ENCODE measurements around the gene GPATCH2. TPM values are rescaled to one million over a fixed set of nuclear protein-coding genes. Genes with fewer than 3 reads are reported as not detected.
"Not testable (repeated sequence)": the region's sequence is repeated elsewhere in the genome, so short reads cannot be mapped to it uniquely, and the experiment has no call there.

The GPATCH2 gene
- total RNA-seq, 1 donor from 2014 or later, result 39.3 TPM

GRCh38 chr1:217586586-217586985, 44.3 kb downstream of the GPATCH2 start:
- DNase-seq (ENCODE audit: low spot score), result no peak
- H3K9me3 Mint-ChIP-seq, result no peaks in the 10 kb centered on the region
- H4K20me1 ChIP-seq (ENCODE audit: low read depth), result no peaks in the 10 kb centered on the region
- no peak overlapping the region for H3K4me3 Mint-ChIP-seq
- H3F3A ChIP-seq (ENCODE audit: low read depth), result no peaks in the 10 kb centered on the region
- no peak overlapping the region for H3K27ac ChIP-seq
- H3K79me2 ChIP-seq (ENCODE audit: low read depth), result no peaks in the 10 kb centered on the region
- no peak overlapping the region for H3K27ac Mint-ChIP-seq
- no peak overlapping the region for H3K4me3 ChIP-seq
- no peaks in the 10 kb centered on the region for H3K9me3 ChIP-seq (ENCODE audit: low read depth)
- H2AFZ ChIP-seq (replicated peaks), result no peak overlapping the region
- no peak overlapping the region for H3K4me2 ChIP-seq
- no peaks in the 10 kb centered on the region for H3K27me3 Mint-ChIP-seq (ENCODE audit: insufficient read depth, low read depth)
- no peaks in the 10 kb centered on the region for H3K27me3 ChIP-seq
- no peak overlapping the region for H3K9ac ChIP-seq
- peaks cover 3% of the 10 kb centered on the region for H3K36me3 Mint-ChIP-seq
- no peaks in the 10 kb centered on the region for H3K4me1 Mint-ChIP-seq
- TF ChIP-seq, protein P1, sequence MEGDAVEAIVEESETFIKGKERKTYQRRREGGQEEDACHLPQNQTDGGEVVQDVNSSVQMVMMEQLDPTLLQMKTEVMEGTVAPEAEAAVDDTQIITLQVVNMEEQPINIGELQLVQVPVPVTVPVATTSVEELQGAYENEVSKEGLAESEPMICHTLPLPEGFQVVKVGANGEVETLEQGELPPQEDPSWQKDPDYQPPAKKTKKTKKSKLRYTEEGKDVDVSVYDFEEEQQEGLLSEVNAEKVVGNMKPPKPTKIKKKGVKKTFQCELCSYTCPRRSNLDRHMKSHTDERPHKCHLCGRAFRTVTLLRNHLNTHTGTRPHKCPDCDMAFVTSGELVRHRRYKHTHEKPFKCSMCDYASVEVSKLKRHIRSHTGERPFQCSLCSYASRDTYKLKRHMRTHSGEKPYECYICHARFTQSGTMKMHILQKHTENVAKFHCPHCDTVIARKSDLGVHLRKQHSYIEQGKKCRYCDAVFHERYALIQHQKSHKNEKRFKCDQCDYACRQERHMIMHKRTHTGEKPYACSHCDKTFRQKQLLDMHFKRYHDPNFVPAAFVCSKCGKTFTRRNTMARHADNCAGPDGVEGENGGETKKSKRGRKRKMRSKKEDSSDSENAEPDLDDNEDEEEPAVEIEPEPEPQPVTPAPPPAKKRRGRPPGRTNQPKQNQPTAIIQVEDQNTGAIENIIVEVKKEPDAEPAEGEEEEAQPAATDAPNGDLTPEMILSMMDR (IDR thresholded peaks at IDR 0.05), result no peak
- no peak for TF ChIP-seq EZH2 (IDR thresholded peaks at IDR 0.05)
- TF ChIP-seq EZH2phosphoT487 (IDR thresholded peaks at IDR 0.05), result no peak
- H3K36me3 ChIP-seq, result no peaks in the 10 kb centered on the region
- H3K4me1 ChIP-seq, result no peaks in the 10 kb centered on the region

DNA sequence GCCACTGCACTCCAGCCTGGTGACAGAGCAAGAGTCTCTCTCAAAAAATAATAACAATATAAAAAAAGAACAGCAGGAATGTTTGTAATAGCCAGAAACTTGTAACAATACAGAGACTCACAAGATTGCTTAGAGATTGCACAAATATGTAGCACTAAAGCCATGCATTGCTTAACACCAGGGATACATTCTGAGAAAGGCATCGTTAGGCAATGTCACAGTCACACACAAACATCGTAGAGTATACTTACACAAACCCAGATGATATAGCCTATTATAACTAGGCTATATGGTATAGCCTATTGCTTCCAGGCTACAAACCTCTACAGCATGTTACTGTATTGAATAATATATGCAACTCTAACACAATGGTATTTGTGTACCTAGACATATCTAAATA, 45.3 kb downstream of the GPATCH2 start:
- DNase-seq (ENCODE audit: low spot score), result no peak
- no peaks in the 10 kb centered on the region for H3K4me1 Mint-ChIP-seq
- H2AFZ ChIP-seq (replicated peaks), result no peak overlapping the region
- TF ChIP-seq EZH2phosphoT487 (IDR thresholded peaks at IDR 0.05) (no peak), EZH2 (IDR thresholded peaks at IDR 0.05) (no peak)
- TF ChIP-seq, protein P1 (IDR thresholded peaks at IDR 0.05), result no peak
- peaks cover 3% of the 10 kb centered on the region for H3K36me3 Mint-ChIP-seq
- no peaks in the 10 kb centered on the region for H3K36me3 ChIP-seq
- H3K9me3 Mint-ChIP-seq, result no peaks in the 10 kb centered on the region
- H3K27me3 ChIP-seq, result no peaks in the 10 kb centered on the region
- H3F3A ChIP-seq (ENCODE audit: low read depth), result no peaks in the 10 kb centered on the region
- no peaks in the 10 kb centered on the region for H3K9me3 ChIP-seq (ENCODE audit: low read depth)
- H3K27ac Mint-ChIP-seq, result no peak overlapping the region
- H3K4me3 Mint-ChIP-seq, result no peak overlapping the region
- H3K4me3 ChIP-seq, result no peak overlapping the region
- H3K4me1 ChIP-seq, result no peaks in the 10 kb centered on the region
- no peak overlapping the region for H3K9ac ChIP-seq
- H3K27me3 Mint-ChIP-seq (ENCODE audit: insufficient read depth, low read depth), result no peaks in the 10 kb centered on the region
- H3K27ac ChIP-seq, result no peak overlapping the region
- H3K79me2 ChIP-seq (ENCODE audit: low read depth), result no peaks in the 10 kb centered on the region
- no peaks in the 10 kb centered on the region for H4K20me1 ChIP-seq (ENCODE audit: low read depth)
- H3K4me2 ChIP-seq, result no peak overlapping the region

GRCh38 chr1:217584286-217584811, 46.5 kb downstream of the GPATCH2 start:
- not testable (repeated sequence) for H3K4me1 ChIP-seq; H3K9me3 Mint-ChIP-seq; H3K27me3 Mint-ChIP-seq (ENCODE audit: insufficient read depth, low read depth); H3K4me1 Mint-ChIP-seq; H3K27ac ChIP-seq; H3K4me3 Mint-ChIP-seq; H3K27me3 ChIP-seq; H3K36me3 ChIP-seq; H3K36me3 Mint-ChIP-seq; H3F3A ChIP-seq (ENCODE audit: low read depth); H2AFZ ChIP-seq (replicated peaks); H3K79me2 ChIP-seq (ENCODE audit: low read depth); H3K9me3 ChIP-seq (ENCODE audit: low read depth); DNase-seq (ENCODE audit: low spot score); H3K4me3 ChIP-seq; H3K27ac Mint-ChIP-seq; H3K9ac ChIP-seq; H4K20me1 ChIP-seq (ENCODE audit: low read depth); H3K4me2 ChIP-seq

DNA sequence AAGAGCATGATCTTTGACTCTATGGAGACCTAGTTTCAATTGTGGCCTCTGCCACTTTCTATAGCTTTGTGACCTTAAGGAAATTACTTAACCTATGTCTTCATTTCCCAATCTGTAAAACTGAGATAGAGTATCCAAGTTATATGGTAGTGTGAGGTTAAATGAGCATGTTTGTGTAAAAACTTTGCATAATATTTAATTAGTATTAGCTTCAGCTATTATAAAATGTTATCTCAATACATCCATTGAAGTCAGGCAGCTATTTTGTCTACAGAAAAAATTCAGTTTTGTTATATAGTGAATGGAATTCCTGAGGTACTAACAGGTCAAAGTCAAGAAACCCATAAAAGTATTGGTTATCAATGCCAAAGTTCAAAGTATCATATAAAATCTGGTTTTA, 53.6 kb downstream of the GPATCH2 start:
- Histone ChIP-seq H4K20me1 (ENCODE audit: low read depth) (no peaks in the 10 kb centered on the region), H3K36me3 (no peaks in the 10 kb centered on the region), H3K4me2 (no peak overlapping the region), H3K9me3 (ENCODE audit: low read depth) (no peaks in the 10 kb centered on the region), H3K79me2 (ENCODE audit: low read depth) (no peaks in the 10 kb centered on the region), H3K27ac (no peak overlapping the region), H3K9ac (no peak overlapping the region), H3K4me3 (no peak overlapping the region), H2AFZ (replicated peaks) (no peak overlapping the region), H3F3A (ENCODE audit: low read depth) (no peaks in the 10 kb centered on the region), H3K27me3 (no peaks in the 10 kb centered on the region), H3K4me1 (no peaks in the 10 kb centered on the region)
- H3K27ac Mint-ChIP-seq, result no peak overlapping the region
- H3K4me1 Mint-ChIP-seq, result no peaks in the 10 kb centered on the region
- TF ChIP-seq, protein P1 (IDR thresholded peaks at IDR 0.05), result no peak
- TF ChIP-seq EZH2phosphoT487 (IDR thresholded peaks at IDR 0.05), result no peak
- no peak for TF ChIP-seq EZH2 (IDR thresholded peaks at IDR 0.05)
- no peaks in the 10 kb centered on the region for H3K9me3 Mint-ChIP-seq
- peaks cover 3% of the 10 kb centered on the region for H3K36me3 Mint-ChIP-seq
- no peaks in the 10 kb centered on the region for H3K27me3 Mint-ChIP-seq (ENCODE audit: insufficient read depth, low read depth)
- H3K4me3 Mint-ChIP-seq, result no peak overlapping the region
- DNase-seq (ENCODE audit: low spot score), result no peak
